Measurements from ENCODE around the gene UGT1A5. TPM values are rescaled to one million over a fixed set of nuclear protein-coding genes. Genes with fewer than 3 reads are reported as not detected.
"Not testable (repeated sequence)": the region's sequence is repeated elsewhere in the genome, so short reads cannot be mapped to it uniquely, and the experiment has no call there.

The UGT1A5 gene
- total RNA-seq, 6 experiments from 2014 or later: not detected

GRCh38 chr2:233711312-233712008, 1.2 kb upstream of the UGT1A5 start:
- DNase-seq: peak; percentile 68
- peaks cover 15% of the 10 kb centered on the region for H3K4me1 Mint-ChIP-seq (ENCODE audit: low read depth)
- TF ChIP-seq, protein P1, sequence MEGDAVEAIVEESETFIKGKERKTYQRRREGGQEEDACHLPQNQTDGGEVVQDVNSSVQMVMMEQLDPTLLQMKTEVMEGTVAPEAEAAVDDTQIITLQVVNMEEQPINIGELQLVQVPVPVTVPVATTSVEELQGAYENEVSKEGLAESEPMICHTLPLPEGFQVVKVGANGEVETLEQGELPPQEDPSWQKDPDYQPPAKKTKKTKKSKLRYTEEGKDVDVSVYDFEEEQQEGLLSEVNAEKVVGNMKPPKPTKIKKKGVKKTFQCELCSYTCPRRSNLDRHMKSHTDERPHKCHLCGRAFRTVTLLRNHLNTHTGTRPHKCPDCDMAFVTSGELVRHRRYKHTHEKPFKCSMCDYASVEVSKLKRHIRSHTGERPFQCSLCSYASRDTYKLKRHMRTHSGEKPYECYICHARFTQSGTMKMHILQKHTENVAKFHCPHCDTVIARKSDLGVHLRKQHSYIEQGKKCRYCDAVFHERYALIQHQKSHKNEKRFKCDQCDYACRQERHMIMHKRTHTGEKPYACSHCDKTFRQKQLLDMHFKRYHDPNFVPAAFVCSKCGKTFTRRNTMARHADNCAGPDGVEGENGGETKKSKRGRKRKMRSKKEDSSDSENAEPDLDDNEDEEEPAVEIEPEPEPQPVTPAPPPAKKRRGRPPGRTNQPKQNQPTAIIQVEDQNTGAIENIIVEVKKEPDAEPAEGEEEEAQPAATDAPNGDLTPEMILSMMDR (IDR thresholded peaks at IDR 0.05): peak; percentile 93
- no peaks in the 10 kb centered on the region for H3K36me3 Mint-ChIP-seq (ENCODE audit: low read depth)
- H3K9me3 Mint-ChIP-seq: no peaks in the 10 kb centered on the region
- H3K27me3 Mint-ChIP-seq (ENCODE audit: insufficient read depth): peaks cover 7% of the 10 kb centered on the region
- H3K27ac Mint-ChIP-seq: no peak overlapping the region
- no peak overlapping the region for H3K4me3 Mint-ChIP-seq

DNA sequence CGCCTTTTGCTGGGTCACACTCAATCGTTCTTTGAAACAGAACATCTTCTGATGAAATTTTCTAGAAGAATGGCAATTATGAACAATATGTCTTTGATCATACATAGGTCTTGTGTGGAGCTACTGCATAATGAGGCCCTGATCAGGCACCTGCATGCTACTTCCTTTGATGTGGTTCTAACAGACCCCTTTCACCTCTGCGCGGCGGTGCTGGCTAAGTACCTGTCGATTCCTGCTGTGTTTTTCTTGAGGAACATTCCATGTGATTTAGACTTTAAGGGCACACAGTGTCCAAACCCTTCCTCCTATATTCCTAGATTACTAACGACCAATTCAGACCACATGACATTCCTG, 532 bp downstream of the UGT1A5 start:
- H3K4me3 Mint-ChIP-seq: no peak overlapping the region
- peaks cover 2% of the 10 kb centered on the region; the same call in 1 of the 2 replicates for H3K4me1 Mint-ChIP-seq (ENCODE audit: low read depth)
- H3K36me3 Mint-ChIP-seq (ENCODE audit: low read depth): no peaks in the 10 kb centered on the region
- peaks cover 7% of the 10 kb centered on the region for H3K27me3 Mint-ChIP-seq (ENCODE audit: insufficient read depth)
- no peak for DNase-seq
- no peak overlapping the region for H3K27ac Mint-ChIP-seq
- TF ChIP-seq, protein P1 (IDR thresholded peaks at IDR 0.05): no peak
- no peaks in the 10 kb centered on the region for H3K9me3 Mint-ChIP-seq

DNA sequence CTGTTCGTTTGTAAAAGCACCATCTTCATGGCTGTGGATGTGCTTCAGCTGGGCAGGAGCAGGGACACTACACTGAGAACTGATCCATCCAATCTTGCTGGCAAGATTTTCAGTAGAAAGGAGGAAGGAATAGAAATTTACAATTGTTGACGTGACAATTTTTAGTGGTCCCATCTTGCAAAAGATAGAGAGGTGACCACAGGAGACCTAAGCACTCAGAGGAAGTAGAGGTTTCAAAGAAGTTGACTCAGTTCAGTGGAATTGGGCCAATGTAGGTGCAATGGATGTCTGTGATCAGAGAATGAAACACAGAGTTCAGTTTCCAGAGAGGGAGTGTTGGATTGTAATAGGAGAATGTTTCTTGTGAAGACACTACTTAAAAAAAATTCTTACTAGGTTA, 1.4 kb downstream of the UGT1A5 start:
- DNase-seq: no peak
- H3K36me3 Mint-ChIP-seq (ENCODE audit: low read depth): no peaks in the 10 kb centered on the region

DNA sequence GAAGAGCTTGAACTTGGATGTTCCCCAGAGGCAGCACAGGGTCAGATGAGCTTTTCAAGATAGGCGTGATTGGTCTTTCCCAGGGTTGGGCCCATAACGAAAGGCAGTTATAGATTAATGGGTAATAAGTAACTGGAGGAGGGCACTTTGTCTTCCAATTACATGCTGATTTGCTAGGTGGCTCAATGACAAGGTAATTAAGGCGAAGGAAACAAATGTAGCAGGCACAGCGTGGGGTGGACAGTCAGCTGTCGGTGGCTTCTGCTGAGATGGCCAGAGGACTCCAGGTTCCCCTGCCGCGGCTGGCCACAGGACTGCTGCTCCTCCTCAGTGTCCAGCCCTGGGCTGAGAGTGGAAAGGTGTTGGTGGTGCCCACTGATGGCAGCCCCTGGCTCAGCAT, 5.8 kb downstream of the UGT1A5 start, which contains the start of gene UGT1A4:
TSS of gene UGT1A4 (plus strand) at position 185 of the 400 bp plus-strand sequence. CDS start at position 270, 85 bp downstream.
- DNase-seq: no peak
- TF ChIP-seq, protein P1 (IDR thresholded peaks at IDR 0.05): no peak
- H3K27ac Mint-ChIP-seq: no peak within 1 kb of the TSS
- no peak within 1 kb of the TSS for H3K4me3 Mint-ChIP-seq
- no peaks in the 10 kb centered on the region for H3K9me3 Mint-ChIP-seq
- no peaks in the 10 kb centered on the region for H3K4me1 Mint-ChIP-seq (ENCODE audit: low read depth)
- H3K36me3 Mint-ChIP-seq (ENCODE audit: low read depth): no peaks in the 10 kb centered on the region
- peaks cover 10% of the 10 kb centered on the region for H3K27me3 Mint-ChIP-seq (ENCODE audit: insufficient read depth)

More for the DNA sequence above, 1.4 kb downstream of the UGT1A5 start:
- TF ChIP-seq, protein P1 (IDR thresholded peaks at IDR 0.05): no peak
- Mint-ChIP-seq H3K27me3 (ENCODE audit: insufficient read depth) (peaks cover 7% of the 10 kb centered on the region), H3K4me3 (no peak overlapping the region), H3K27ac (no peak overlapping the region), H3K4me1 (ENCODE audit: low read depth) (no peaks in the 10 kb centered on the region), H3K9me3 (no peaks in the 10 kb centered on the region)

GRCh38 chr2:233728723-233729301, 16.1 kb downstream of the UGT1A5 start, which contains the start of gene UGT1A3:
TSS of gene UGT1A3 (plus strand) at chr2:233729042. CDS start at chr2:233729127, 85 bp downstream.
- H3K36me3 Mint-ChIP-seq (ENCODE audit: low read depth): no peaks in the 10 kb centered on the region
- H3K4me3 Mint-ChIP-seq: no peak within 1 kb of the TSS
- no peaks in the 10 kb centered on the region for H3K4me1 Mint-ChIP-seq (ENCODE audit: low read depth)
- H3K27me3 Mint-ChIP-seq (ENCODE audit: insufficient read depth): no peaks in the 10 kb centered on the region; the same call in 1 of the 2 replicates
- TF ChIP-seq, protein P1 (IDR thresholded peaks at IDR 0.05): no peak
- DNase-seq: no peak
- peaks cover 4% of the 10 kb centered on the region for H3K9me3 Mint-ChIP-seq
- no peak within 1 kb of the TSS for H3K27ac Mint-ChIP-seq

- not testable (repeated sequence) for DNase-seq; H3K4me1 Mint-ChIP-seq (ENCODE audit: low read depth); H3K27me3 Mint-ChIP-seq (ENCODE audit: insufficient read depth); H3K36me3 Mint-ChIP-seq (ENCODE audit: low read depth); H3K27ac Mint-ChIP-seq; H3K9me3 Mint-ChIP-seq; H3K4me3 Mint-ChIP-seq
These were observed 24.4 kb downstream of the UGT1A5 start for GRCh38 chr2:233736868-233737653.

All from HFFc6 (cell line).